ENCODE data around the gene PHAF1.

DNA sequence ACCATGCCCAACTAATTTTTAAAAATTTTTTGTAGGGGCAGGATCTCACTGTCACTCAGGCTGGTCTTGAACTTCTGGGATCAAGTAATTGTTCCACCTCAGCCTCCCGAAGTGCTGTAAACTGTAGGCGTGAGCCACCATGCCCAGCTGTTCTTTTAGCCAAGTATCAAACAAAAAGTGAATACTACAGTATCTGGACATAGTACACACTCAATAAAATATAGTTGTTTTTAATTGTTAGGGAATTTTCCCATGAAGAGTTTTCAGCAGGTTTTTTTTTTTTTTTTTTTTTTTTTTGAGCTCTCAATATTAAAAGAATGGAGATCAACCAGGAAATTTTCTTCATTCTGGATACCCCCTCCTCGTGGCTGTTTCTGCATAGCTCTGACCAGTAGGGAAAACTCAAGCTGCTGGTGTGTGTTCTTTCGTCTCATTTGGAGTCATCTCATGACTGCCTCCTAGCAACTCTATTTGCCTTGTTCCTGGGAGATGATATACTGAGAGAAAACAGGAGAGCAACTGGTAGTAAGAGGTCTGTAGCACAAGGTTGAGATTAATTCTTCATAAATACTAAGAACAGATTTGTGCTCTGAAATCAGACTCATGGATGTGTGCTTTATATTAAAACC is 16.5 kb upstream of the PHAF1 start:
- TF ChIP-seq, protein P1, sequence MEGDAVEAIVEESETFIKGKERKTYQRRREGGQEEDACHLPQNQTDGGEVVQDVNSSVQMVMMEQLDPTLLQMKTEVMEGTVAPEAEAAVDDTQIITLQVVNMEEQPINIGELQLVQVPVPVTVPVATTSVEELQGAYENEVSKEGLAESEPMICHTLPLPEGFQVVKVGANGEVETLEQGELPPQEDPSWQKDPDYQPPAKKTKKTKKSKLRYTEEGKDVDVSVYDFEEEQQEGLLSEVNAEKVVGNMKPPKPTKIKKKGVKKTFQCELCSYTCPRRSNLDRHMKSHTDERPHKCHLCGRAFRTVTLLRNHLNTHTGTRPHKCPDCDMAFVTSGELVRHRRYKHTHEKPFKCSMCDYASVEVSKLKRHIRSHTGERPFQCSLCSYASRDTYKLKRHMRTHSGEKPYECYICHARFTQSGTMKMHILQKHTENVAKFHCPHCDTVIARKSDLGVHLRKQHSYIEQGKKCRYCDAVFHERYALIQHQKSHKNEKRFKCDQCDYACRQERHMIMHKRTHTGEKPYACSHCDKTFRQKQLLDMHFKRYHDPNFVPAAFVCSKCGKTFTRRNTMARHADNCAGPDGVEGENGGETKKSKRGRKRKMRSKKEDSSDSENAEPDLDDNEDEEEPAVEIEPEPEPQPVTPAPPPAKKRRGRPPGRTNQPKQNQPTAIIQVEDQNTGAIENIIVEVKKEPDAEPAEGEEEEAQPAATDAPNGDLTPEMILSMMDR (IDR thresholded peaks at IDR 0.05; ENCODE audit: low read length) = no peak
- no peak for TF ChIP-seq EZH2 (IDR thresholded peaks at IDR 0.05; ENCODE audit: borderline replicate concordance, low read length)
